Type B pancreatic cell (in vitro differentiated cells): Measurements from ENCODE around the gene NDEL1. TPM values are rescaled to one million over a fixed set of nuclear protein-coding genes. Genes with fewer than 3 reads are reported as not detected.

Experiments used
- DNase-seq: peaks from one replicate; pipeline ENCODE4 v3.0.0; 2021; ENCODE audit warnings: mixed read lengths; ENCODE audit not compliant: unreplicated experiment; ENCODE audit errors: extremely low spot score
- H3K27ac Mint-ChIP-seq: 2 replicates; pipeline ENCODE4 v1.8.0; 2021; ENCODE audit warnings: mild to moderate bottlenecking, mixed read lengths
- H3K27me3 Mint-ChIP-seq: 2 replicates; pipeline ENCODE4 v1.8.0; 2021; ENCODE audit warnings: mixed read lengths
- H3K36me3 Mint-ChIP-seq: 2 replicates; pipeline ENCODE4 v1.8.0; 2021; ENCODE audit warnings: mixed read lengths
- H3K4me1 Mint-ChIP-seq: one replicate; pipeline ENCODE4 v1.8.0; 2021; ENCODE audit warnings: mixed read lengths; ENCODE audit not compliant: unreplicated experiment
- H3K4me3 Mint-ChIP-seq: 2 replicates; pipeline ENCODE4 v1.8.0; 2021; ENCODE audit warnings: mild to moderate bottlenecking, mixed read lengths
- H3K9me3 Mint-ChIP-seq: 2 replicates; pipeline ENCODE4 v1.8.0; 2021; ENCODE audit warnings: mixed read lengths
- total RNA-seq: library from RNA; stranded (reverse); gene quantifications from 2 replicates; pipeline ENCODE4 v1.2.1, GENCODE V29; 2021; ENCODE audit warnings: low replicate concordance
- TF ChIP-seq, protein P1 (sequence below): fragments of 200-600 bp; sonication (generic); conservative IDR thresholded peaks from 2 replicates; pipeline ENCODE4 v1.5.0; 2021; ENCODE audit warnings: antibody characterized with exemption, mild to moderate bottlenecking

NDEL1 gene
- total RNA-seq, 1 donor from 2014 or later: 51.4 TPM

DNA sequence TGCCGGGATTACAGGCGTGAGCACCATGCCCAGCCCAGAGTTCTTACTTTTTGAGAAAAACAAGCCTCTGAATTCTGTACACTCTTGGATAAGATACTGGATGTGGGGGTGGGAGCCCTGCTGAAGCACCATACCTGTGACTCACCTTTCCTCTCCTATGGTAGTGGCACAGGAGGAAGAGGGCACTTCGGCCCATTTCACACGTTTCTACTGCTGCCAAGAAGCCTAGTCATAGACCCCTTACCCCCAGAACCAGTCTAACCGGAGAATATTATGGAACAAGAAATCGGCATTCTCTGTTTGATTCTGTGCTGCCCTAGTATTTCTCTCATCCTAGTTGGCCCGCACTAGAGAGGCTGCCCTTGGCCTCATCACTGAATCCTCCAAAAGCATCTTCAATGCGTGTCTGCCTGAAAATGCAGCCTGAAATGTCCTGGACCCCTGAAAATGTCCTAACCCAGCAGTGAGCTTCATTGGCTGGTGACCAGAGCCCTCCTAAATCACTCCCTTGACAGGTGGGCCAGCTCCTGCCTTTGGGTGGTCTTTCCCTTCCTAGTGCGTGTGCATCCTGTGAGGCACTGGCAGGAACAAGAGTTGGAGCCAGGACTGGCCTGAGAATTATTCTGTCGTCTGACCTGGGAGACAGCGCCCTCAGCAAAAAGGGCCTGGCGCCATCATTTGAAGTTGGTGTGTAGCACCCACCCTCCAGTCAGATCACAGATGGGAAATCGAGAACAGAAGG lies 37.9 kb downstream of the NDEL1 start:
- Mint-ChIP-seq H3K4me3 (no peak overlapping the region), H3K27ac (peak overlapping the region; percentile 16), H3K4me1 (no peaks in the 10 kb centered on the region), H3K27me3 (no peaks in the 10 kb centered on the region), H3K36me3 (peaks cover 32% of the 10 kb centered on the region), H3K9me3 (no peaks in the 10 kb centered on the region)
- no peak for DNase-seq
- TF ChIP-seq, protein P1, sequence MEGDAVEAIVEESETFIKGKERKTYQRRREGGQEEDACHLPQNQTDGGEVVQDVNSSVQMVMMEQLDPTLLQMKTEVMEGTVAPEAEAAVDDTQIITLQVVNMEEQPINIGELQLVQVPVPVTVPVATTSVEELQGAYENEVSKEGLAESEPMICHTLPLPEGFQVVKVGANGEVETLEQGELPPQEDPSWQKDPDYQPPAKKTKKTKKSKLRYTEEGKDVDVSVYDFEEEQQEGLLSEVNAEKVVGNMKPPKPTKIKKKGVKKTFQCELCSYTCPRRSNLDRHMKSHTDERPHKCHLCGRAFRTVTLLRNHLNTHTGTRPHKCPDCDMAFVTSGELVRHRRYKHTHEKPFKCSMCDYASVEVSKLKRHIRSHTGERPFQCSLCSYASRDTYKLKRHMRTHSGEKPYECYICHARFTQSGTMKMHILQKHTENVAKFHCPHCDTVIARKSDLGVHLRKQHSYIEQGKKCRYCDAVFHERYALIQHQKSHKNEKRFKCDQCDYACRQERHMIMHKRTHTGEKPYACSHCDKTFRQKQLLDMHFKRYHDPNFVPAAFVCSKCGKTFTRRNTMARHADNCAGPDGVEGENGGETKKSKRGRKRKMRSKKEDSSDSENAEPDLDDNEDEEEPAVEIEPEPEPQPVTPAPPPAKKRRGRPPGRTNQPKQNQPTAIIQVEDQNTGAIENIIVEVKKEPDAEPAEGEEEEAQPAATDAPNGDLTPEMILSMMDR: no peak

DNA sequence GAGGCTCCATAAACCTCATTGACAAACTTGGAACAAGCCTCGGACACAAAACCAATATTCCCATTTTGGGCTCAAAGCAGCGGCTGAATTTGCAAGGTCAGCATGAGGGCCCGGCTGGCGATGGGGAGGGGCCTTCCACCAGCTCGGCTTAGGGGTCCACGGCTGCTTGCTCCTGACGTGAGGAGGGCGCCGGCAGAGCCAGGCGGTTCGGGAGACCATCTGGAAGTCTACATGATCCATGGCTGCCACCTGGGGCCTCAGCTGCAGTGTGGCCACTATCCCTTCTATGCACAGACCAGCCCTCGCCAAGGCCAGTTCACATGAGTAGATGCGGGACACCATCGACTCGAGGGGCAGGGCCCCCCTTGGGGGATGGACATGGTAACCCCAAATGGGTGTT lies 39.1 kb downstream of the NDEL1 start:
- no peaks in the 10 kb centered on the region for H3K27me3 Mint-ChIP-seq
- H3K4me1 Mint-ChIP-seq: no peaks in the 10 kb centered on the region
- peak overlapping the region; percentile 68 for H3K27ac Mint-ChIP-seq
- H3K9me3 Mint-ChIP-seq: no peaks in the 10 kb centered on the region
- H3K4me3 Mint-ChIP-seq: no peak overlapping the region
- TF ChIP-seq, protein P1: no peak
- peaks cover 35% of the 10 kb centered on the region for H3K36me3 Mint-ChIP-seq
- no peak for DNase-seq

DNA sequence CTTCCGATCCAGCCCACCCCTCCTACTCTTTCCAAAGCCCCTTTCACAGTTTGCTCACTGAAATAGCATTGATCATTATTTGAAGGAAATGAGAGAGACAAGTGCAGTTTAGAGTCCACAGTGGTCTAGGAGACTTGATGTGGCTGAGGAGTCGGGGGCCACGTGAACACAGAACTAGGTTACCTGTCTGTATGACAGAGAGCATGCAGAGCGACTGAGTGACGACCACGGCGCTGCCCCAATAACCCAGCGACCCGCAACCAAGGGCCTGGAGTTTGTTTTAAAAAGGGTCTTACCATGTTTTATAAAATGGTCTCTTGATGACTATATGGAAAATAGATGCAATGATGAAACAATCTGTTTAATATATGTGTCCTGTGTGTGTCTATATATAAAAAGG lies 39.5 kb downstream of the NDEL1 start:
- no peaks in the 10 kb centered on the region for H3K4me1 Mint-ChIP-seq

DNA sequence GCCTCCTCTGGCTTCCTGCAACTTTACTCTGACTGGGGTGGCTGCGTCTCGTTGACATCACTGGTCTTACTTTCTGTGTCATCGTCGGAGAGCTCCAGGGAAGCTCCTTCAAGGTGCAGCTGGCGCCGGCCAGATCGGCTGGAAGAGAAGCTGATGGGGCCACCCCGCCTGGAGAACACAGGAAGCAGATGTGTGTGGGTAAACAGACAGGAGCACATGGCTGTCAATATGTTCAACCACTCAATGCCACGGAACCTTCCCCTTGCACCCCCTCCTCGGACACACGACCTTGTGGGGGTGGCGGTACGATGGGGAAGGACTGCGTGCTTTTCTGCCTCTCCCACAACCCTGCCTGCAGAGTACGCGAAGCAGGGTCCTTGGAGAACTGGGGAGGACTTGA lies 40.1 kb downstream of the NDEL1 start:
- Mint-ChIP-seq H3K4me1 (no peaks in the 10 kb centered on the region), H3K27ac (peak overlapping the region; percentile 68), H3K27me3 (no peaks in the 10 kb centered on the region), H3K4me3 (no peak overlapping the region), H3K9me3 (no peaks in the 10 kb centered on the region), H3K36me3 (peaks cover 37% of the 10 kb centered on the region)
- DNase-seq: peak; percentile 65
- TF ChIP-seq, protein P1: no peak

More for the DNA sequence above, 39.5 kb downstream of the NDEL1 start:
- Mint-ChIP-seq H3K4me3 (no peak overlapping the region), H3K27ac (peak overlapping the region; percentile 68), H3K27me3 (no peaks in the 10 kb centered on the region), H3K9me3 (no peaks in the 10 kb centered on the region), H3K36me3 (peaks cover 37% of the 10 kb centered on the region)
- DNase-seq: no peak
- TF ChIP-seq, protein P1: no peak

DNA sequence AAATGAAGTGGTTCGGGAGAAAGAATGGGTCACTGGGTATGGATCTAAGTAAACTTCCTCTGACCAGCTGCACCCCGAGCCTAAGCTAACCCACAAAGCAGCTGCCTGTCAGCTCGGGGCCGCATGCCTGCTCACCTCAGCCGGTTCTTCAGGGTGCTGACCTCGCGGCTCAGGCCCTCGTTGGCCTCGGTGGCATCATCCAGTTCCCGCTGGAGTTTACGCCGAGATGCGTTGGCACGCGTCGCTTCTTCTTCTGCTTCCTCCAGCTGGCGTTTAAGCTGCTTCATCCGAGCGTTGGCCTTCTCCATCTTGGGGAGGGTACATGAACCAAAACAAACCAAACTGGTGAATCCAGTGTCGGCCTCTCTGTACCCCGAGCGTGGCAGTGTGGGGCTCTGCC lies 41.1 kb downstream of the NDEL1 start:
- peak; percentile 64 for DNase-seq
- Mint-ChIP-seq H3K4me1 (no peaks in the 10 kb centered on the region), H3K27me3 (no peaks in the 10 kb centered on the region), H3K4me3 (no peak overlapping the region), H3K9me3 (no peaks in the 10 kb centered on the region), H3K36me3 (peaks cover 37% of the 10 kb centered on the region), H3K27ac (no peak overlapping the region)
- TF ChIP-seq, protein P1: no peak
